ENCODE measurements around the gene TAPT1. TPM values are rescaled to one million over a fixed set of nuclear protein-coding genes. Genes with fewer than 3 reads are reported as not detected.

TAPT1 gene
- total RNA-seq, 1 experiment from 2014 or later: 11.1 TPM

- Mint-ChIP-seq H3K27me3 (ENCODE audit: low read depth) (peaks cover 8% of the 10 kb centered on the region), H3K9me3 (no peaks in the 10 kb centered on the region), H3K4me3 (no peak overlapping the region), H3K4me1 (no peaks in the 10 kb centered on the region), H3K27ac (no peak overlapping the region), H3K36me3 (ENCODE audit: insufficient read depth in 1 of 3, low read depth in 3 of 3) (no peaks in the 10 kb centered on the region)
- Histone ChIP-seq H3K9me3 (ENCODE audit: control insufficient read depth, low read depth, low read length) (no peaks in the 10 kb centered on the region), H3K23ac (ENCODE audit: insufficient read length, low read depth, low read length) (no peak overlapping the region), H2BK5ac (ENCODE audit: insufficient read length, low read length) (no peak overlapping the region), H4K5ac (ENCODE audit: insufficient read length, low read depth, low read length) (no peak overlapping the region), H3K4me1 (ENCODE audit: insufficient read depth, low read length) (no peaks in the 10 kb centered on the region), H3K18ac (ENCODE audit: insufficient read length, low read depth, low read length) (no peak overlapping the region), H3K23me2 (ENCODE audit: insufficient read length, low read depth, low read length, poor library complexity, severe bottlenecking) (no peaks in the 10 kb centered on the region), H3K4ac (ENCODE audit: low read depth, low read length) (no peak overlapping the region), H2BK15ac (ENCODE audit: low read depth, low read length) (no peak overlapping the region), H3K27ac (ENCODE audit: insufficient read length, low read depth, low read length) (no peak overlapping the region), H2AFZ (ENCODE audit: low read length) (no peak overlapping the region), H3K79me2 (ENCODE audit: insufficient read depth, low read length) (no peaks in the 10 kb centered on the region), H2BK12ac (ENCODE audit: insufficient read length, low read depth, low read length) (no peak overlapping the region), H2AK5ac (ENCODE audit: insufficient read length, low read length) (no peak overlapping the region), H3K27me3 (ENCODE audit: insufficient read depth, low read length) (no peaks in the 10 kb centered on the region), H3K79me1 (ENCODE audit: insufficient read depth, low read depth, low read length, poor library complexity, severe bottlenecking) (no peaks in the 10 kb centered on the region), H2BK120ac (ENCODE audit: low read depth, low read length, poor library complexity, severe bottlenecking) (no peak overlapping the region), H4K8ac (replicated peaks; ENCODE audit: insufficient read length, low read depth, low read length) (no peak overlapping the region), H3K14ac (ENCODE audit: insufficient read depth, low read length) (no peak overlapping the region), H3K9ac (ENCODE audit: extremely low read depth, insufficient read length, low read length) (no peak overlapping the region), H2BK20ac (ENCODE audit: low read depth, low read length, poor library complexity, severe bottlenecking) (no peak overlapping the region), H4K91ac (ENCODE audit: insufficient read length, low read depth, low read length) (no peak overlapping the region), H3T11ph (ENCODE audit: low read length) (no peak overlapping the region), H3K4me2 (ENCODE audit: insufficient read depth, insufficient read length, low read length) (no peak overlapping the region), H3K56ac (ENCODE audit: insufficient read length, low read depth, low read length) (no peak overlapping the region), H4K20me1 (ENCODE audit: control insufficient read depth, insufficient read depth, insufficient read length) (no peaks in the 10 kb centered on the region)
- WGBS (ENCODE audit: extremely low coverage, insufficient read length, low lambda C conversion rate): no CpG with 5 or more reads among the region's 3 CpGs
- DNase-seq: no peak
- TF ChIP-seq CTCF (conservative IDR thresholded peaks at IDR 0.05): no peak
Observed at GRCh38 chr4:16110661-16111290, 115.5 kb downstream of the TAPT1 start.

Other genes with a start within 250 kb of the TAPT1 start
- gene PROM1, start 142.4 kb downstream of the TAPT1 start, total RNA-seq (2021): 95.0 and 98.3 TPM in 2 replicates